HG03135 (cell line): ENCODE measurements around the gene SORCS2.
"Not testable (repeated sequence)": the region's sequence is repeated elsewhere in the genome, so short reads cannot be mapped to it uniquely, and the experiment has no call there.

Source experiments
- ATAC-seq: cut with Tn5 transposase; IDR thresholded peaks from one replicate; pipeline ENCODE4 v1.9.1; 2021; ENCODE audit warnings: mild to moderate bottlenecking, moderate library complexity; ENCODE audit not compliant: unreplicated experiment

Gene SORCS2

DNA sequence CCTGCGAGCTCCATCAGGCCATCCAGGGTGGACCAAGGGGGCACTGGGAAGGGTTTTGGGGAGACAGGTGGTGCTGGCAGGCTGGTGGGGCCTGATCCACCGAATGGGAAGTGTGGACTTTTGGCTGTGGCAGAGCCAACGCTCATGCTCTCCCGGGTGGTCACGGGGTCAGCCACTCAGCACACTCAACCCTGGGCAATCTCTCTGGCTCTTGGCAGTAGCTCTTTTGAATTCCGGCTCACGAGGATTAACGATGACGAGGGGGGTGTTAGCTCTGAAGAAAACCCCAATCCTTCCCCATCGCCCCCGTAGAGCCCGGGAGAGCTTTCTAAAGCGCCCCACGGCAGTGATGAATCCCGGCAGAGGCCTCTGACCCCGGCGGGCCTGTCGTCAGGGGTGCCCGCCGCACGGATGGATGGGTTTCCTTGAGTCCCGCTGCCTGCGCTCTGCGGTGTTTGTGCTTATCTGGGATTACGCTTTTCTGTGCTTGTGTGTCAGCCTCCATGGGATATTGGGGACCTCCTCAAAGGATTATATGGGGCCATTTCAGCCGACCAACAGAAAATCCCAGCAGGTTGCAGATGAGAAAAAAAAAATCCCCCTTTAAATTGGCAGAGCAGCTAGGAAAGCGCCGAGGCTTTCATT lies 399.2 kb downstream of the SORCS2 start:
- no peak for ATAC-seq

DNA sequence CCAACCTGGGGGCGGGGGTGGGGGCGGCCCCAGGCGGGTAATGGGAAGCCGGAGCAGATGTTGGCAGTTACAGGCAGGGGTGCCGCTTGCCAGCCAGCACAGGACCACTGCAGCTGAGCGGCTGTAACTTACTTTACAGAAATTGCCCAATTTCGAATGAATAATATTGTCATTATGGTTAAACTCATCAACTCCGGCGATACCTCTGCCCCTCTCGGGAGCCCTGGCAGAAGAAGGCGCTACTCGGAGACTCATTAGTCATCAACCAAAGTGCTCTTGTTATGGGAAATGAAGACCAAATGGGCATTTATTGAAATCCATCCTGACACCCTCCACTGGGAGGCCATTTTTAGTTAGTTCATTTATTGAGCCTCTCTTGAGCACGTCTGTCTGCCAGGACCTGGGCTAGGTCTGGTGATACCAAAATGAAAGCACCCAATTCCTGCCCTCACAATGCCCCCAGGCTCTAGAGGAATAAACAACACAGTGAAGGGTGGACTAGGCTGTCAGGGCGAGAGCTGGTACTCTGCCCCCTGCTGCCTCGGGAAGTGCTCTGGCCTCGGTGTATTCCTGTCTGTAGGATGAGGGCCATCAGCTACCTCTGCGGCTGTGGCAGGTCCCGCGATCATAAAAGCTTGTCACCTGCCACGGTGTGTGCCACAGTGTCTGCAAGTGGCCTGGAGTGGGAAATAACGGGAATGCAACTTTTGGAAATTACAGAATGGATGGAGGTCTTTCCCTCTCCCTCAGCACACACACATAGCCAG lies 401.5 kb downstream of the SORCS2 start:
- ATAC-seq, result no peak

GRCh38 chr4:7595934-7596461 lies 403.7 kb downstream of the SORCS2 start:
- ATAC-seq, result no peak

DNA sequence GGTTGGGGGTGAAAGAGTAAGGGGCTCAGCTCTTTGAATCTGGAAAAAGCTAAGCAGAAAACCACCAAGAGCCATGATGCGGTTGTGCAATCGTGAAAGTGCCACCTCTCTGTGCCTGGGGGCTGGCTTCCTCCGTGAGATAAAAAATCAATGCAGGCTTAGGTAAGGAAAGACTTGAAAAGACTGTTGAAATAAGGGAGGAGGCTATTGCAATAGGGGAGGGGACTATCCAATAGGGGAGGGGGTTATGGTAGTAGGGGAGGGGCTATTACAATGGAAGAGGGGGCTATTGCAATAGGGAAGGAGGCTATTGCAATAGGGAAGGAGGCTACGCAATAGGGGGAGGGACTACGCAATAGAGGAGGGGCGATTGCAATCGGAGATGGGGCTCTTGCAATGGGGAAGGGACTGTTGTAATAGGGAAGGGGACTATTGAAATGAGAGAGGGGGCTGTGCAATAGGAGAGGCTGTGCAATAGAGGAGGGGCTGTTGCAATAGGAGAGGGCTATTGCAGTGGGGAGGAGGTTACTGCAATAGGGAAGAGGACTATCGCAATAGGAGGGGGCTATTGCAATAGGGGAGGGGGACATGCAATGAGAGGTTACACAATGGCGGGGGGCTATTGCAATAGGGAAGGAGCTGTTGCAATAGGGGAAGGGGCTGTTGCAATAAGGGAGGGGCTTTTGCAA lies 404.7 kb downstream of the SORCS2 start:
- no peak for ATAC-seq

- no peak for ATAC-seq
Observed at GRCh38 chr4:7598939-7599790, 406.8 kb downstream of the SORCS2 start.

GRCh38 chr4:7600247-7600646 lies 407.9 kb downstream of the SORCS2 start:
- ATAC-seq, result no peak

- ATAC-seq, result not testable (repeated sequence)
Observed at GRCh38 chr4:7602166-7602565, 409.8 kb downstream of the SORCS2 start.

DNA sequence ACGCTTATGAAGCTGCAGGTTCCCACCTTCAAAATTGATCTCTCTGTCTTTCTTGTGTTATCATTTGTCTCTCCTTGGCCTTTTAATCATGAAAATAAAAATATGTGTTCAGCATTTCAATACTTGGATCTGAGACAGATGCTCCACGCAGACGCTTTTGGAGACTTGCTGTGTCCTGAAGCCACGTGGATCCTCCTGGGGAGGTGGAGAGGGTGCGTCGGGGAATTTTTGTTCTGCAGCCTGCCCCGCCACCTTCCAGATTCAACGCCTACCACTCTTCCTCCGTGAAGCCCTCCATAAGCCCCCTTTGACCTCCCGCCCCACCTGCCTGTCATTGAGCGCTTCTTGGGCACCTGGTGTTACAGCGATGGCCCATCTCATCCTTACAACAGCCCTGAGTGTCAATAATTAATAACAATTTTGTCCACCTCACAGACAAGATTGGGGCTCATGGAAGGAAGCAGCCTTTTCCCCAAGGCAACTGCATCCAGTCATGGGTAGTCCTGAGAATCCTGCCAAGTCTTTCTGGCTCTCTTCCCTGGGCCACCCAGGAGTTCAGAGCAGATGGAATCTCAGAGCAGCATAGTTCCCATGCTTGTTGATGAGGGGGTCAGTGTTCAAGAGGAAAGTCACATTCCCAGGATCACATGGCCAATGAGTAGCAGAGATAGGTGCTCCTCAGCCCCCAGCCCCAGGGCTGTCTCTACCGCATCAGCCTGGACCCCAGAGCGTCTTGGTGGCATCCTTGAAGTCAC lies 415.0 kb downstream of the SORCS2 start:
- no peak for ATAC-seq

DNA sequence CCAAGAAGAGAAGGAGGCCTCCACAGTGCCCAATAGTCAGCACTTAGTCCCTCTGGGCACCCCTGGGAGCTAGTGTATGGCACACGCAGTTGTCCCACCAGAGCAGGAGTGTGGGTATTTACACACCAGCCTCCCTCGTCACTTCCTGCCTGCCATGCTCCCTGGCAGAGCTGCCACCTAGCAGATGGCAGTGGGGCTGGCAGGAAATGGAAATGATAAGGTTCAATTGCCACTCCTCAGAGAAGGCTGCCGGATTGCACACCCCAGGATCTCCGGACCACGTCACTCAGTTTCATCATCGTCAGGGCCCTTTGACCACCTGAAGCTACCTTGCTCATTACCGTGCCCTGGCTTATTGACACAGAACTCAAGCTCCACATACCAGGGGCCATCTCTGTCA lies 415.7 kb downstream of the SORCS2 start:
- no peak for ATAC-seq

GRCh38 chr4:7609316-7609715 lies 417.0 kb downstream of the SORCS2 start:
- no peak for ATAC-seq

- ATAC-seq, result no peak
Observed at GRCh38 chr4:7610022-7610670, 417.8 kb downstream of the SORCS2 start.

GRCh38 chr4:7610841-7611240 lies 418.5 kb downstream of the SORCS2 start:
- no peak for ATAC-seq

DNA sequence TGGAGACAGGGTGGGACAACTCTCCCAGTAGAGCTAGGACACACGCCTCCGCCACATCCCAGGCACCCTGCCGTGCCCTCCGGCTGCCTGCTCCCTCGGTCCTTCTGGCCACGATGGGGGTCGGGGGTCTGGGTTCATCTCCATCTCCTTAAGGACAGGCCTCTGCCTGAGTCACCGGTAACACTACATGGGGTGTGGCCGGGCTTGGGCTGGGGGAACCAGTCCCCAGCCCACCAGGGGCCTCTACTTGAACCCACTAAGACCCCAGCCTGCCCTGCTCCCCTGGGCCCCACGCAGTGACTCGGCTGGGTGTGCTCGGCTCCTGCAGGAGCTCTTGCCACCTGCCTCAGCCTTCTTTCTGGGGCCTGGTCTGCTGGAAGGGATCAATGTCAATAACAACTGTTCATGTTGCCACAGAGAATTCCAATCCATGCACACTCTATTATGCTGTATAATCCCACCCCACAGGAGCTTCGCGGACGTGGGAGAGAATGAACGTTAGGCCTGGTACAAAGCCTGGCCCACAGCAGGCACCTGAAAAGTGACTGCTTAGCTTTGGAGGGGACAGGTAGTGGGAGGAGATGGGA lies 420.1 kb downstream of the SORCS2 start:
- ATAC-seq, result no peak

- no peak for ATAC-seq
Observed at GRCh38 chr4:7614350-7614949, 422.1 kb downstream of the SORCS2 start.

DNA sequence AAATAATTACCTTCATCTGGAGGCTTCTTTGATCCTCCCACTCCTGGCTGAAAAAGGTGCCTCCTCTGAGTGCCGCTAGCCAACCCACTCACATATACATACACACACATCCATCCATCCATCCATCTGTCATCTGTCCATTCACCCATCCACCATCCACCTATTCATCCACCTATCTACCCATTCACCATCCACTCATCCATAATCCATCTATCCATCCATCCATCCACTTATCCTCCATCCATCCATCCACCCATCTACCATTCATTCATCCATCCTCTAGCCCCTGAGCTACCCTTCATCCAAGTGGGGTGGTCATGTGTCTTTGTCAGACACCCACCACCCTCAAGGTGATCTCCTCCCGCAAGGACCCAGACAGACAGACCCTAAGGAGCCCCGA lies 423.9 kb downstream of the SORCS2 start:
- ATAC-seq, result no peak

DNA sequence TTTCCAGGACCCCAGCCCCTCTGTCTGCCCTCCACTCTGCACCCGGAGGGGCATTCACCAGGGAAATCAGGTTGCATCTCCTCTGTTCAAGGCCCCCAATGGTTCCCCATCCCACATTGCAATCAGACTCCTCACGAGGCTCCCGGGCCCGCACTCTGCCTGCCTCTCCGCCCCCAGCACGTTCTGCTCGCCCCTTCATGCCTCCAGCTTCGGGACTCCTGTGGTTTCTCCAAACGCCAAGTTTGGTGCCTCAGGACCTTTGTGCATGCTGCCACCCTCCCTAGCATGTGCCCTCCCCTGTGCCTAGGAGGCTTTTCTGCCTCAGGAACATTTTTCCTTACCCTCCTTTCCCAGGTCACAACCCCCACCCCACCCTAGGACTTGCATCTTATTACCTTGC lies 426.0 kb downstream of the SORCS2 start:
- no peak for ATAC-seq

GRCh38 chr4:7620086-7620813 lies 427.9 kb downstream of the SORCS2 start:
- no peak for ATAC-seq

GRCh38 chr4:7620814-7621176 lies 428.5 kb downstream of the SORCS2 start:
- ATAC-seq, result no peak
